Activated CD4-positive, alpha-beta T cell treated with anti-CD3 and anti-CD28 coated beads, Interleukin-2, amount 50 U/mL, for 16 hours (primary cell): ENCODE results near the gene EPN3.

ENCODE experiments used
- DNase-seq: peaks from one replicate; pipeline ENCODE4 v3.0.0-alpha.2; 2020

Gene EPN3

GRCh38 chr17:50513495-50513894 is 19.0 kb upstream of the EPN3 start:
- no peak for DNase-seq

GRCh38 chr17:50514388-50514787 is 18.1 kb upstream of the EPN3 start:
- DNase-seq, result no peak

- DNase-seq, result no peak
These were observed 17.4 kb upstream of the EPN3 start for GRCh38 chr17:50514936-50515702.

GRCh38 chr17:50517011-50517410 is 15.5 kb upstream of the EPN3 start:
- DNase-seq, result no peak

- no peak for DNase-seq
These were observed 14.8 kb upstream of the EPN3 start for GRCh38 chr17:50517504-50518383.

GRCh38 chr17:50518384-50519023 is 14.0 kb upstream of the EPN3 start:
- no peak for DNase-seq

- no peak for DNase-seq
These were observed 13.2 kb upstream of the EPN3 start for GRCh38 chr17:50519141-50519834.

GRCh38 chr17:50520483-50520882 is 12.1 kb upstream of the EPN3 start:
- DNase-seq, result no peak

- no peak for DNase-seq
These were observed 11.0 kb upstream of the EPN3 start for GRCh38 chr17:50521514-50521913.

- DNase-seq, result no peak
These were observed 9.8 kb upstream of the EPN3 start for GRCh38 chr17:50522766-50523165.

GRCh38 chr17:50523208-50523607 is 9.3 kb upstream of the EPN3 start:
- no peak for DNase-seq

- no peak for DNase-seq
These were observed 7.7 kb upstream of the EPN3 start for GRCh38 chr17:50524838-50525237.

- DNase-seq, result no peak
These were observed 5.3 kb upstream of the EPN3 start for GRCh38 chr17:50527155-50527762.

- no peak for DNase-seq
These were observed 4.5 kb upstream of the EPN3 start for GRCh38 chr17:50527949-50528474.

- DNase-seq, result no peak
These were observed 2.7 kb upstream of the EPN3 start for GRCh38 chr17:50529849-50530248.

GRCh38 chr17:50531428-50532025 is 1.0 kb upstream of the EPN3 start:
- DNase-seq, result no peak

- no peak for DNase-seq
These were observed 650 bp downstream of the EPN3 start for GRCh38 chr17:50533185-50533584.

- DNase-seq, result no peak
These were observed 1.2 kb downstream of the EPN3 start for GRCh38 chr17:50533720-50534148.

- DNase-seq, result no peak
These were observed 1.9 kb downstream of the EPN3 start for GRCh38 chr17:50534222-50534978.

- no peak for DNase-seq
These were observed 2.4 kb downstream of the EPN3 start for GRCh38 chr17:50534979-50535326.

GRCh38 chr17:50535407-50535806 is 2.9 kb downstream of the EPN3 start:
- no peak for DNase-seq
